Right lobe of liver (tissue), 6 donors: Measurements from ENCODE around the gene ALDH18A1. TPM values are rescaled to one million over a fixed set of nuclear protein-coding genes. Genes with fewer than 3 reads are reported as not detected.

ENCODE experiments used
- ATAC-seq, 4 donors: fragments of 200-7000 bp; cut with Tn5 transposase; one replicate each; pipeline ENCODE4 v1.9.1; 2020; ENCODE audit warnings: mild to moderate bottlenecking in 4 of 4, moderate library complexity in 4 of 4
- DNase-seq, 3 donors: peaks; one replicate each; pipeline ENCODE4 v3.0.0-alpha.2; 2020
- H3K27ac ChIP-seq, 3 donors: fragments of 200-600 bp; one replicate each; pipeline ENCODE4 v1.8.0; 2022
- H3K27me3 ChIP-seq, 2 donors: fragments of 200-600 bp; one replicate each; pipeline ENCODE4 v1.8.0; 2022
- H3K36me3 ChIP-seq, 4 donors: fragments of 200-600 bp; sonication (generic) in 1 of 4; one replicate each; pipeline versions ENCODE4 v1.5.1 to v1.8.0; 2017 to 2022; ENCODE audit warnings: control low read depth in 1 of 4
- H3K4me1 ChIP-seq, 4 donors: fragments of 200-600 bp; sonication (generic) in 1 of 4; one replicate each; pipeline versions ENCODE4 v1.5.1 to v1.8.0; 2017 to 2022; ENCODE audit warnings: control low read depth in 1 of 4
- H3K4me3 ChIP-seq, 3 donors: fragments of 200-600 bp; one replicate each; pipeline ENCODE4 v1.8.0; 2022
- H3K9me3 ChIP-seq, 4 donors: fragments of 200-600 bp; sonication (generic) in 1 of 4; one replicate each; pipeline versions ENCODE4 v1.5.1 to v1.8.0; 2017 to 2022; ENCODE audit warnings: control low read depth in 1 of 4
- CTCF ChIP-seq, 4 donors: fragments of 200-600 bp in 3 of 4; fragments of 450-650 bp in 1 of 4; IDR thresholded peaks; one replicate each; pipeline versions ENCODE4 v1.5.1 to v1.8.0; 2016 to 2022; ENCODE audit warnings: antibody characterized with exemption in 4 of 4, mild to moderate bottlenecking in 2 of 4
- POLR2A ChIP-seq: fragments of 450-650 bp; IDR thresholded peaks from one replicate; pipeline ENCODE4 v1.6.1; 2017; ENCODE audit warnings: antibody characterized with exemption, mild to moderate bottlenecking
- WGBS: methylation state at CpG from one replicate; pipeline ENCODE4 v1.1.6; 2018; ENCODE audit warnings: low coverage, low lambda C conversion rate; ENCODE audit not compliant: insufficient coverage; ENCODE audit errors: missing lambda C conversion rate; 5-methylcytosine and 5-hydroxymethylcytosine counted together
- intact Hi-C, 2 donors: fragments of 100-400 bp; cut with DNase I; formaldehyde crosslinking; loops; one replicate each; pipeline versions ENCODE4 v1.11.2 to v1.14.1; 2022
- total RNA-seq, 6 experiments: library from RNA; depleted of rRNA in 2 of 6; stranded (reverse); fragments of >200 nt in 2 of 6; fragmentation: NEBNext Ultra II Directional in 3 of 6; extraction: Animal tissue kit (Norgen Biotek cat#: 25700) in 3 of 6; gene quantifications; one replicate each; pipeline versions ENCODE4 v1.1.0 to v1.2.4, GENCODE V29; 2016 to 2023
- donor health status: DM: no; HTN: yes; CAD: no.
- donor health status: DM: no; HTN: no; CAD: no.
- donor health status: DM: no; HTN: no; CAD: no.
- donor health status: DM: no; HTN: yes; CAD: no.
- donor health status: DM: no; HTN: yes; CAD: no.

ALDH18A1 gene
- total RNA-seq, 6 experiments from 2014 or later: 28.4 to 41.2 (median 34.4) TPM

GRCh38 chr10:95655571-95656290, 780 bp downstream of the ALDH18A1 start:
- peak in 1 of 3 donors; percentile 49 for DNase-seq
- Histone ChIP-seq H3K4me3 (peak overlapping the region; percentile 95 to 98 (median 98)), H3K27me3 (no peaks in the 10 kb centered on the region), H3K9me3 (no peaks in the 10 kb centered on the region), H3K27ac (peak overlapping the region; percentile 61 to 71 (median 64)), H3K4me1 (peaks cover 0 to 5% (median 0%) of the 10 kb centered on the region in 4 donors), H3K36me3 (peaks cover 0 to 18% (median 5%) of the 10 kb centered on the region in 4 donors)
- peak; percentile 2 to 7 (median 6) for ATAC-seq
- no peak for TF ChIP-seq CTCF (IDR thresholded peaks at IDR 0.05)
- TF ChIP-seq POLR2A: no peak
- 16% methylated on average over 10 of the region's 23 CpGs for WGBS
- intact Hi-C loops: no loop called here

- Histone ChIP-seq H3K36me3 (peaks cover 0 to 21% (median 5%) of the 10 kb centered on the region in 4 donors), H3K4me3 (no peak overlapping the region), H3K27me3 (no peaks in the 10 kb centered on the region), H3K4me1 (peaks cover 0 to 5% (median 0%) of the 10 kb centered on the region in 4 donors), H3K27ac (no peak overlapping the region), H3K9me3 (no peaks in the 10 kb centered on the region)
- no peak for ATAC-seq
- 92% methylated on average over 3 of the region's 5 CpGs for WGBS
- TF ChIP-seq POLR2A: no peak
- TF ChIP-seq CTCF (IDR thresholded peaks at IDR 0.05): no peak
- intact Hi-C loops: no loop called here
- DNase-seq: no peak
These were observed 2.6 kb downstream of the ALDH18A1 start for GRCh38 chr10:95653895-95654294.

GRCh38 chr10:95651346-95652060, 5.0 kb downstream of the ALDH18A1 start:
- intact Hi-C loops: no loop called here
- H3K27ac ChIP-seq: no peak overlapping the region
- WGBS: 100% methylated on average over 1 of the region's 1 CpG

GRCh38 chr10:95650232-95650631, 6.3 kb downstream of the ALDH18A1 start:
- 82% methylated on average over 2 of the region's 2 CpGs for WGBS
- H3K4me1 ChIP-seq: no peaks in the 10 kb centered on the region
- H3K27ac ChIP-seq: no peak overlapping the region
- peaks cover 0 to 29% (median 6%) of the 10 kb centered on the region in 4 donors for H3K36me3 ChIP-seq
- no peaks in the 10 kb centered on the region for H3K9me3 ChIP-seq
- TF ChIP-seq POLR2A (no peak), CTCF (IDR thresholded peaks at IDR 0.05) (no peak)
- DNase-seq (no peak), ATAC-seq (no peak)
- no peaks in the 10 kb centered on the region for H3K27me3 ChIP-seq
- intact Hi-C loops: no loop called here
- no peak overlapping the region for H3K4me3 ChIP-seq

More at GRCh38 chr10:95651346-95652060, 5.0 kb downstream of the ALDH18A1 start:
- no peaks in the 10 kb centered on the region for H3K4me1 ChIP-seq
- no peaks in the 10 kb centered on the region for H3K27me3 ChIP-seq
- H3K4me3 ChIP-seq: no peak overlapping the region
- no peaks in the 10 kb centered on the region for H3K9me3 ChIP-seq
- ATAC-seq (no peak), DNase-seq (no peak)
- H3K36me3 ChIP-seq: peaks cover 0 to 29% (median 6%) of the 10 kb centered on the region in 4 donors
- TF ChIP-seq CTCF (IDR thresholded peaks at IDR 0.05) (no peak), POLR2A (no peak)
